NCI-H1048 (cell line): ENCODE data around the gene APOB.
"Not testable (repeated sequence)": the region's sequence is repeated elsewhere in the genome, so short reads cannot be mapped to it uniquely, and the experiment has no call there.

ENCODE experiments used
- DNase-seq: peaks from one replicate; lab custom pipeline; 2025; lab: John Stamatoyannopoulos, UW

The APOB gene

DNA sequence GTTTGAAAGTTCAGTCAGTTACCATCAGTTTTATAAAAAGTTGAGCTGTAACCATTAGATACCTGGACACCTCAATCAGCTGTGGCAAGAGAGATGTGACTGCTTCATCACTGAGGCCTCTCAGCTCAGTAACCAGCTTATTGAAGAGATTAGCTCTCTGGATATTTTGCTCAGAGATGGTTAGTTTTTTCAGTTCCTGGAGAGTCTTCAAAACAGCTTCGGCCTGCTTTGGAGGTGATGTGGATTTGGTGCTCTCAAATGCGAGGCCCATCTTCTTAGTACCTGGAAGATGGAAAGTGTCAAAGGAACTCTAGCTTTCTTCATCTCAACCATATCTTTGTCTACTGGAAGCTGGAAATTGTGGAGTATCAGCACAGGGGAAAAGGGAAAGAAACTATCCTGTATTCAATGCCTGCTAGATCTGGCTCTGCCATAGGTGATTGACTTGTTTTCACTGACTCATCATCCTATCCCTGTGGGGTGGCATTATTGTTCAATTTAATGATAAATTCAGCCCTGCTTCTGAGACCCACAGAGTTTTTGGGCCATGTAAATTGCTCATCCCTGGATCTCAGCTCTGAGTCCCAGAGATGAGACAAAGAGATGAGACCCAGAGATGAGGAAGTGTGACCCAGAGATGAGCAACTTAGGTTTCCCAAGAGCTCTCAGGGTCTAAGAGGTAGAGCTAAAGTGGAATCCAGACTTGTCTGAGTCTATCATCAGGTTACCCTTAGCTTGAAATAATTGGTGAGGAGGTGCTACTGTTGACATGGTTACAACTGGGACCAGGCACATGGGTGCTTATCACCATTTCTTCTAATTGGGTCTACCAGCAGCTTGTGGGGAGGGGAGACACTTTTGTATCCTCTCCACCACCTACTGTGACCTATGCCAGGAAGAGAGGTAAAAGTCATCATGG is 10.4 kb downstream of the APOB start:
- DNase-seq: no peak

DNA sequence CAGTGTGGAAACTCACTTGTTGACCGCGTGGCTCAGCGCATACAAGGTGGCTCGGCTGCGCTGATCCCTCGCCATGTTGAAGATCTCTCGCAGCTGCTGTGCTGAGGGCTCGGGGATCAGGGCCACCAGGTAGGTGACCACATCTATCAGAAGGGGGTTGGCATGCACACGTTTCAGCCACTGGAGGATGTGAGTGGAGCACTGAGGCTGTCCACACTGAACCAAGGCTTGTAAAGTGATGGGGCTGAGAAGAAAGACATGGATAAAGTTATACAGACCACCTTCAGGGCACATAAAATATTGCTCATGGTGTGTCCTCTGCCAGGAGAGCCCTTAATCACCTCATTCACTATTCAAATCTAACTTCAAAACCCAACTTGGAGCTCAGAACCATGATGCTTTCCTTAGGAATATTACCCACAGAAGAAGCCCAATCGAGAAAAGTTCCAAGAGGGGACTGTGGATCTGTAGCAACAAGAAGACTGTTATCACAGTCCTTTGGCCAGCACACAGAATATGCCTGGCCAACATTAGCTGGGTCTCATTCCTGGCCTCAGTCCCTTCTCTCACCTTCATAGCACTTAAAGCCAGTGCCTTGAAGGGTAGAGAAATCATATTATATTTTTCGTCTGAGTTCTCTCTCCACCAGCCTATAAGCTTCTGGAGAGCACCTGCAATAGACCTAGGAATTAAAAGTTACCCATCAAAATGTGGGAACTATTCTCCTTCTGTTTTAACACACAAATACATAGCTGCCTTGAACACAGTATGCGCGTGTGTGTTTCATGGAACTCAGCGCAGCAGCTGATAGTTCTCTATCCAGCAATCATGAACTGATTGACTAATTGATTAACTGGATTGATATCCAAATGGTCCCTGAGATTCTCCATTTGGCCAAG is 11.3 kb downstream of the APOB start:
- DNase-seq: no peak

DNA sequence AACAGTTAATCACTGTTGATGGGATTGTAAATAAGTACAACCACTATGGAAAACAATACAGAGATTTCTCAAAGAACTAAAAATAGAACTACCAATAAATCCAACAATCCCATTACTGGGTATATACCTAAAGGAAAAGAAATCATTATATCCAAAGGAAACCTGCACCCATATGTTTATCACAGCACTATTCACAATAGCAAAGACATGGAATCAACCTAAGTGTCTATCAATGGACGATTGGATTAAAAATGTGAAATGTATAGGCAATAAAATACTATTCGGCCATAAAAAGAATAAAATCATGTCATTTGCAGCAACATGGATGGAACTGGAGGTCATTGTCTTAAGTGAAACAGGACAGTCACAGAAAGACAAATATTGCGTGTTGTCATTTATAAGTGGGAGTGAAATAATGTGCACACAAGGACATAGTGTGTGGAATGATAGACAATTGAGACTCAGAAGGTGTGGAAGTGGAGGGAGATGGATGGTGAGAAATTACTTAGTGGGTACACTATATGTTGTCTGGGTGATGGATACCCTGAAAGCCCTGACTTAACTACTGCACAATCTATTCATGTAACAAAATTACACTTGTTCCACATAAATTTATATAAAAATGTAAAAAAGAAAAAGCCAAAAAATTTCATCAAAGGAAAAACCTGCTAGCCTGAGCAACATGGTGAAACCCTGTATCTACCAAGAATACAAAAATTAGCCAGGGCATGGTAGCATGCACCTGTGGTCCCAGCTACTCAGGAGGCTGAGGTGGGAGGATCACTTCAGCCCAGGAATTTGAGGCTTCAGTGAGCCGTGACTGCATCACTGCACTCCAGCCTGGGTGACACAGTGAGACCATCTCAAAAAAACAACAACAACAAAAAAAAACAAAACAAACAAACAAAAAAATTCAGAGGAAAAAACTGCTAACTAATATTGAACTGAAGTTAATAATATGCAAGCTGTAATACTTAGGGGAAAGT is 12.6 kb downstream of the APOB start:
- DNase-seq: no peak

DNA sequence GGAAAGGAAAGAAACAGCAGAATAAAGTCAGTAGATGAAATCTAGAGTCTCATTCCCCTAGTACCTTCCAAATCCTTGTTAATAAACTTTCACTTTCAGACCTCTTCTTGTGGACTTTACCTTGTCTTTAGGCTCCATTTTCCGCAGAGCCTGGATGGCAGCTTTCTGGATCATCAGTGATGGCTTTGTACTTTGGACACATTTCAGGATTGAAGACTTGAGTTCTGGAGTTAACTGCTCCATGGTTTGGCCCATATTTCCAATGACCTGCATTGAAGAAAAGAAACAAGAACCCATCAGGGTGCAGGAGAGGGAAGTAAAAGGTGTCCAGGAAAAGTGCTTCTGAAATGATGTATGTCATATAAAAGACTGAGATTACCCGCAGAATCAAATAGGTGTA is 14.4 kb downstream of the APOB start:
- no peak for DNase-seq

DNA sequence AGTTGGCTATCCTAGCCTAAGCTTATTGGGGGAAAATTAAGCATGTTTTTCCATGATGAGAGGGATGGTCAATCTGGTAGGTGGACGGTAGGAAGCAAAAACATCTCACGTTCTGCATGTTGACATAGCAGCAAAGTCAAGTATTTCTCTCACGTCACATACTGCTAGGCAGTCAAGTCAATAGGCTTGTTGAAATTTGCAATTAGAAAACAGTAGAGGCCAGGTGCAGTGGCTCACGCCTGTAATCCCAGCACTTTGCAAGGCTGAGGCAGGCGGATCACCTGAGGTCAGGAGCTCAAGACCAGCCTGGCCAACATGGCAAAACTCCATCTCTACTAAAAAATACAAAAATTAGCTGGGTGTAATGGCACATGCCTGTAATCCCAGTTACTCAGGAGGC is 14.9 kb downstream of the APOB start:
- DNase-seq: not testable (repeated sequence)

DNA sequence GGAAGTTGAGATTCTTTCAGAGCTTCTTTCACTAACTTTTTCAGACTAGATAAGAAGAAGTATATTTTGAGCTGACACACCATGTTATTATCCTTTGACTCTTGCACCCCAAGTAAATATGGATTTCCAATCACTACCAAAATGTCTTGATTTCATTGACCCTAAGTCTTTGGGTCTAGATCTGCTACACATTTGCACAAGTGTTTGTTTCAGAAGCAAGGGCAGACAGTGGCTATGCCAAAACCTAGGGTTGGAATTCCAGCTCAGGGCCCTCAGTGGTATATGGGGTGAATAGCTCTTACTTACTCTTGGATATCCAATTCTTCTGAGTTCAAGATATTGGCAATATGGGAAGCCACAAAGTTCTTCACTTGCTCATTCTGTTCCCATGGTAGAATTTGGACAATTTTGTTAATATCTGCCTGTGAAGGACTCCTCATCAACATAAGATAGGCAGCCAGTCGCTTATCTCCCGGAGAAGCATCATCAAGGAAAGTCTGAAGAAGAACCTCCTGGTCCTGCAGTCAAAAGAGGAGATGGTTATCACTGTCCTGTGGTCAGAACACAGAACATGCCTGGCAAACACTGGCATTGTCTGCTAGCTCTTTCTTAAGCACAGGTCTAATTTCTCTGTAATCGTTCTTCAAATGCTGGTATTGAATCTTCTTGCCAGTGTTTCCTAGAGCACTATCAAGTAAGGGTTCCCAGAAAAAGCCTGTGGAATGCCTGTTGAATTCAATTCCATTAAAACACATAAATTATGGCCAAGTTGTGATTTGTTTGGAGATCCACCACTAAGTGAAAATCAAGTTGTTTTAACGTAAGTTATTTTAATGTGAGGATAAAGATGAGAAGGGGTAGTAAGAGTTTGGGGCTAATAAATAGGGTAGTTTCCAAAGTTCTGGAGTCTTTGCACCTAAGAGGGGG is 15.6 kb downstream of the APOB start:
- DNase-seq: no peak

DNA sequence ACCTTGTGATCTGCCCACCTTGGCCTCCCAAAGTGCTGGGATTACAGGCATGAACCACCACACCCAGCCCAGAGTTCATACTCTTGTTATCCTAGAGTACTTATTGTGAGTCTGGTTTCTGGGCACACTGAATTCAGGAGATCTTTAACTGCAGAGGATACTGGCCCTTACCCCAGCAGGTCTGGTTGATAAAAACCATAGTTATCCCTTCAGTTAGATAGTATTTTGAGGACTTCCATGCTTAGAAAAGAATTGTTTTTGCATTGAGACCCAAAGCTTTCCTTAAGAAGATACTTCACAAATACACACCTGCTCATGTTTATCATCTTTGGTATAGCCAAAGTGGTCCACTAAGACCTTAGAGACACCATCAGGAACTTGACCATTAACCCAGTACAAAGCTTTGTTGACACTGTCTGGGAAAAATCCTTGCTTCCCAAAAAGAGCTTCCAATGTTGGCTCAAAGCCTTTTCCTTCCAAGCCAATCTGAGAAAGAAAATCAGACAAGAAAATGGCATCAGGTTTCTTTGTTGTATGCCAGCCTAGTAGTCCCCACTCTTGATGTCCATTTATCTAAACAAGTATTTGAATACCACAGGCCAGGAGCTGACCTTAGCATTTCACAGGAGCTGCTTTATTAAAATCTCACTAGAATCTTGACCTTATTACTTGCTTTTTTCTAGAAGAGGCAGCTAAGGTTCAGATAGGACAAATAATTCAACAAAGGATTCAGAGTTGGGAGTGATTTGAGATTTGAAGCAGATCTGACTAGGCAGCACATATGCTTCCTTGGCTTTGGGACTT is 17.2 kb downstream of the APOB start:
- no peak for DNase-seq

DNA sequence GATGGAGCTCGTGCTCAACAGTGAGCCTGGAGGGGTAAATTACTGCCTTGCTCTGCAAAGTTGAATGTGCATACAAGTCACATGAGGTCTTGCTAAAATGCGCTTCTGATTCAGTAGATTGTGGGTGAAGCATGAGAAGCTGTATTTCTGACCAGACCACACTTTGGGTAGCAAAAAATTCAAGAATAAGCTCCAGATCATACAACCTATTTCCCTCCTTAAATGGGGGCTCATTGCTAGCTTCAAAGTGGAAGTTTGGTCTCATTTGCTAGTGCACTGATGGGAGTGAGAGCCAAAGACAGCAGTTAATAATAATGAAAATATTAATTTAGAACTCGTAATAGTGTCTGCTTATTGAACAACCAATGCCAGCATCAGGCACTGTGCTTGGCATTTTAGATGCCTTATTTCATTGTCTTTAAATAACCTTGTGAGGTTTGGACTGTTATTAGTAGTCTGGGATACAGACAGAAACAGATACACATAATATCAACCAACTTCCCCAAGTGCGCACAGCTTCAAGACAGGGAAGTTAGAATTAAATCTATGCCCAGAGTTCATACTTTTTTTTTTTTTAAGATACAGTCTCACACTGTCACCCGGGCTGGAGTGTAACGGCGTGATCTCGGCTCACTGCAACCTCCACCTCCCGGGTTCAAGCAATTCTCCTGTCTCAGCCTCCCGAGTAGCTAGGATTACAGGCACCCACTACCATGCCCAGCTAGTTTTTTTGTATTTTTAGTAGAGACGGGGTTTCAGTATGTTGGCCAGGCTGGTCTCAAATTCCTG is 18.0 kb downstream of the APOB start:
- DNase-seq: no peak

DNA sequence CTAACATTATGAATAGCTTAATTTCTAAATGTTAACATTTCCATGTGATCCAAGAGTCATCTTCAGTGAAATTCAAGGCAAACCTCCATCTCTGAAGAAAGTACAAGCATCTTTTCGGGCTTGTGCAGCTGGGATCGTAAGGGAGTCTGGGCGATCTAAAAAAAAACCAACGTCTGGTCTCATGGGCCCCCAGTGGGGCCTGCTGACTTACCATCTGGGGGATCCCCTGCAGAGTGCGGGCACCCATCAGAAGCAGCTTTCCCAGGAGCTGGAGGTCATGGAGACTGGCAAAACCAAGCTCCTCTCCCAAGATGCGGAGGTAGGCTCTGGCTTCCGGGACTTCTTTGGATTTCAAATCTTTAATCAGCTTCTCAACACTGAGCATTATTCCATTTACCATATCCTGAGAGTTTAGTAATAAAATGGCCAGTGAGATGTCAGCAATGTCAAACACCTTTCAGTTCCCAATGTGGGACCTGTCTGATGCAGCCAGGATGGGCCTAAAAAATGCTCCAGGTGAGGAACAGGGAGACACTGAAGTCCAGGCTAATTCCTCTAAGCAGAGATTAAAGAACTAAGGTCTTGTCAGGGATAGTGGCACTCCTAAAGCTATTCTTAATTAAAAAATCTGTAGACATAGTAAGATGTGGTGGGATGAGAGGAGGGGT is 19.0 kb downstream of the APOB start:
- DNase-seq: no peak

DNA sequence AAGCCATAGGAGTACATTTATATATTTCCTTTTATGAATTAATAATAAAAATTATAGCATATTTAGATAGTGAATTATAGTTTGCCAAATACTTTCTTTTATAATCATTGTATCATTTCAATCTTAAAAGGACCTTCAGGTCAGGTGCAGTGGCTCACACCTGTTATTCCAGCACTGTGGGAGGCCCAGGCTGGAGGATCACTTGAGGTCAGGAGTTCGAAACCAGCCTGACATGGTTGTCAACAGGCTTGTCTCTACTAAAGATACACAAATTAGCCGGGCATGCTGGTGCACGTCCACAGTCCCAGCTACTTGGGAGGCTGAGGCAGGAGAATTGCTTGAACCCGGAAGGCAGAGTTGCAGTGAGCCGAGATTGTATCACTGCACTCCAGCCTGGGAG is 19.7 kb downstream of the APOB start:
- DNase-seq: no peak

DNA sequence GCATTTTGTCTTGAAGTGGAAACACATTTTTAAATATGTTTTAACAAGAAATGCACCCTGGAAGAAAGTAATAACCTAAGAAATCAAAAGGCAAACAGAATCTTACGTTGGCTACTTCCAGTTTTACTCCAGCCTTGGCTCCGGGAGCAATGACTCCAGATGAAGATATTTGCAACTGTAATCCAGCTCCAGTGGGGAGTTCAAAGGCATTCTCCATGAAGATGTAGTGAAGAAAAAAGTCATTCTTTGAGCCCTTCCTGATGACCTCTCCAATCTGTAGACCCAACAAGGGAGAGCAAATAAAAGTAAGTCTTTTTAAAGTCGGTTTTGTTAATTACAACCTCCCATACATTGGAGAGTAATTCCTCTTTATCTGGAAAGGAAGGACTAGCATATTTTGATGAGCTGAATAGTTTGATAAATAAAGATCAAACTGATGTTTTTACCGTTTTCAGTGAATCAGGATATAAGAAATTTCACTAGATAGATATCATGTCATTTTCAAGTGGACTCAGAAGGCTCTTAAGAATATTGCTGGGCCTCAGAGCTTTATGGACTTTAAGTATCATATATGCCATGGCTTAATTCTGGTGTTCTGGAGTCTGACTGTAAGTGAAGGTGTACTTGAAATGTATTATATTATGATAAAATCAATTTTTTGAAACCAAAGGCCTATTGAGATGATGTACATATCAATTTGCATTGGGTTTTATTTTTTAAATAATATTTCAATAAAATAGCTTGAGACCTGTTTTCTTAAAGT is 20.3 kb downstream of the APOB start:
- DNase-seq: no peak

DNA sequence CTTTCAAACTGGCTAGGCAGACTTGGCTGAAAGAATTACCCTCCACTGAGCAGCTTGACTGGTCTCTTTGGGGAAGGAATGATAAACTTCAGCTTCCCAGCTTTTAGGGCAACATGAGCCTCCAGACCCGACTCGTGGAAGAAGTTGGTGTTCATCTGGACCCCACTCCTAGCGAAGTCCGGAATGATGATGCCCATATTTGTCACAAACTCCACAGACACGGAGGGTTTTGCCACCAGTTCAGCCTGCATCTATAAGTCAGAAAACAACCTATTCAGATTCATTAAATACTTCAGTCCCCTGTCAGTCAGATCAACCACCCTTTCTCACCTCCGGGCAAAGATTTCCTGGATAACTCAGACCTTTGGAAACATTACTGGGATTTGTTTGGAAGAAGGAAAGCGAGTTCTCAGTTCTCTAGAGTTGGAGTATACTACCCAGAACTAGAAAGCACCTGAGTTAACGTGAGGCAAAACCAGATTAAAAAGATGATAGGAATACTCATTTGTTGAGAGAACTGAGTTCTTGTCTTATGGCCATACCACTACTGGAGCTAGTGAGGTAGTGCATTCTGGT is 21.0 kb downstream of the APOB start:
- no peak for DNase-seq

DNA sequence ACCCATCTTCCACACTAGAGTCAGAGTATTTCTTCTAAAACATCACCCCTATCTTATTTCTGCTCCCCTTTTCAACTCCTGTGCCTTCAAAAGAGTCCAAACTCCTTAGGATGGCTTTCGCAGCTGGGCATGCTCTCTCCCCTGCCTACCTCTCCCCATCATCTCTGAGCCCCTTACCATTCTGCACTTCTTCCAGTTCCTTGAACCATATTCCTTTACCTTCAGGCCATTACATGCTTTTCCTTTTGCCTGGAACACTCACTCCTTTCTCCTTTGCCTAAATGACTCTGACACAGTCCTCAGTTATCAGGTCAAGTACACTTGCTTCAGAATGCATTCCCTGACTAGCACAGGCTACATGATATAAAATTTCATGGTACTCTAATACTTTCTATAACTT is 22.4 kb downstream of the APOB start:
- no peak for DNase-seq

DNA sequence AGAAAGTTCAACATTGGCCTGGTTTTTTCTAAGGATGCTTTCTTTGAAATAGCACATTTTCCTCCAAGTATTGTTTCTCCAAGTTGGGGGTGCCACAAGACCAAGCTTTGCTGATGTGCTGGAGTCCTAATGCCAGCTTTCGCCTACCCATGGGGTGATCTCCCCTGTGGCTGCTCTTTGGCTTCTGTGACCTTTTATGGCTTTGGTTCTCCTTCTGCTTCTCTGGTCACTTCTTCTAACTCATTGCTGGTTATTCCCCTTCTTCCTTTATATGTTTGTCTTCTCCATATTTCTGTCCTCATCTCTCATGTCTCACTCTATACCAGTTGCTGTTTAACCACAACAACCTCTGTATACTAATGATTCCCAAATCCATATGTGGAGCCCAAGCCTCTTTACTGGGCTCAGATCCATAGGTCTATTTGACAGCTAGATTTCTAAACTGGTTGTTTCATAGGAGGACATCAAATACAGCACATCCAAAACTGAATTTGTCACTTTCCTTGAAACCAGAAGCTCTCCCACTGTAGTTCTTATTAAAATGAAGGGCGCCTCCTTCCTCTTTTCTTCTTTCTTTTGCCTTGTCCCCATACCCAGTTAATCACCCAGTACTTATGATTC is 23.1 kb downstream of the APOB start:
- DNase-seq: no peak

DNA sequence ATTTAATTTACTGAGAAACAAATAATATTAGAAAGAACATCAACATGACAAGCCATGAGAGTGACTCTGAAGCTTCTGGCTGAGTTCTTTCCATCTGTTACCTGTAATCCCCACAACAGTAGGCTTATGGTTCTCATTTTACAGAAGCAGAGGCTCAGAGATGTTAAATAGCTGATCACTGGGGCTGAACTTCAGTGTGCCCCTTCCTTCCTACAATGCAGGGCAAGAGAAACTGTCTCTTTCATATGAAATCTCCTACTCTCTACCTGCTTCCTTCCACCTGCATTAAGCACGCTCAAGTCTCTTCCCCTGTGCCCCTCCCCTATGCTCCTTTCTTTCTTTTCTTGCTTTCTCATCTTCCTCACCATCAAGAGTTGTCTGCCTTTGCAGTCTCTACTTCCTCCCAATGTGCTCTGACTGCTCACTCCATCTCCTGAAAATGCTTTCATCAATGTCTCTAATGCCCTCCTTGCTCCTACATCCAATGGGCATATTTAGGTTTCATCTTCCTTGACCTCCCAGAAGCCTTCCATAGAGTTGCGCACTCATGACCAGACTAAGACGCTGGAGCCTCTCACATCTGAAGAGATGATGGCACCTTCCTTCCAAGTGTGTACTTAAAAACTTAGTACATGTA is 23.7 kb downstream of the APOB start:
- DNase-seq: no peak

DNA sequence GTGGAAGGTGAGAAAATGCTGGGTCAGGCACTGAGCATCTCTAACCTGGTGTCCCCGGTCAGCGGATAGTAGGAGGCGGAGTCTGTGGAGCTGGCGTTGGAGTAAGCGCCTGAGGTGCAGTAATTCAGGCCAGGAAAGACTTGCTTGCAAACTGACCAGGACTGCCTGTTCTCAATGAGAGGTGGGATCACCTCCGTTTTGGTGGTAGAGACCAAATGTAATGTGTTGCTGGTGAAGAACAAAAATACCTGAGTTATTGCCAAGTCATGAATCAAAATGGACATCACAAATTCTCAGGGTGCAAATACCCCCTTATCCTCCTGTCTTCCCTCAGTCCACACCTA is 24.2 kb downstream of the APOB start:
- DNase-seq: no peak
